Spleen (tissue), 10 donors: ENCODE results near the gene TTC39A. TPM values are rescaled to one million over a fixed set of nuclear protein-coding genes. Genes with fewer than 3 reads are reported as not detected.

Experiments
- polyA plus RNA-seq, 3 donors: library from polyadenylated mRNA; stranded (reverse); fragments of 200-250 nt; gene quantifications; one replicate each; pipeline ENCODE4 v1.2.1, GENCODE V29; 2013
- total RNA-seq, 7 donors: library from RNA; depleted of rRNA in 3 of 7; stranded (reverse); fragments of >200 nt in 3 of 7; fragmentation: NEBNext Ultra II Directional in 4 of 7; extraction: Animal tissue kit (Norgen Biotek cat#: 25700) in 4 of 7; gene quantifications; one replicate each; pipeline versions ENCODE4 v1.1.0 to v1.2.1, GENCODE V29; 2016 to 2021
- donor health status: healthy with polysubstance abuse.
- donor health status: DM: no; HTN: no; CAD: no; lungs with moderate emphysema.
- donor health status: DM: no; HTN: no; CAD: no.
- donor health status: Bipolar disorder and iron deficiency.
- donor health status: healthy.
- donor health status: DM: no; HTN: no; CAD: no.
- donor health status: DM: yes; HTN: yes; CAD: no.

TTC39A gene
- total and polyA plus RNA-seq, 10 donors, result 0.24 to 2.4 (median 0.70) TPM; not detected in 1

Other genes with a start within 250 kb of the TTC39A start
- gene C1orf185, start 228.3 kb downstream of the TTC39A start, total RNA-seq, result not detected
- gene C1orf185, start 228.3 kb downstream of the TTC39A start, polyA plus RNA-seq, result not detected
- gene RNF11, start 94.3 kb downstream of the TTC39A start, total RNA-seq, result 100 to 1,000 TPM in 1 of 7 donors, 10 to 100 TPM in 6; 64.1 to 111 (median 85.7) TPM
- gene RNF11, start 94.3 kb downstream of the TTC39A start, polyA plus RNA-seq, result 10 to 100 TPM; 21.4 to 43.8 (median 28.6) TPM
- 100 to 1,000 TPM in 6 of 7 donors, 10 to 100 TPM in 1; 94.4 to 142 (median 132) TPM for gene EPS15, start 188.7 kb upstream of the TTC39A start, total RNA-seq
- 10 to 100 TPM; 24.2 to 31.3 (median 26.3) TPM for gene EPS15, start 188.7 kb upstream of the TTC39A start, polyA plus RNA-seq